Ishikawa (cell line): ENCODE measurements around the gene KNDC1.

Experiments
- CEBPB ChIP-seq: IDR thresholded peaks from 2 replicates; pipeline ENCODE4 v1.6.1; 2012
- CREB1 ChIP-seq: IDR thresholded peaks from 2 replicates; pipeline ENCODE4 v1.6.1; 2012; ENCODE audit warnings: low read depth
- EGR1 ChIP-seq: IDR thresholded peaks from 2 replicates; pipeline ENCODE4 v1.6.1; 2012
- EP300 ChIP-seq: IDR thresholded peaks from 2 replicates; pipeline ENCODE4 v1.6.1; 2012; ENCODE audit warnings: borderline replicate concordance
- FOXM1 ChIP-seq: IDR thresholded peaks from 2 replicates; pipeline ENCODE4 v1.6.1; 2012; ENCODE audit warnings: low read depth, borderline replicate concordance
- NFIC ChIP-seq: IDR thresholded peaks from 2 replicates; pipeline ENCODE4 v1.6.1; 2012
- RAD21 ChIP-seq: IDR thresholded peaks from 2 replicates; pipeline ENCODE4 v1.6.1; 2012; ENCODE audit warnings: low read depth
- TAF1 ChIP-seq: IDR thresholded peaks from 2 replicates; pipeline ENCODE4 v1.6.1; 2012; ENCODE audit warnings: low read depth, mild to moderate bottlenecking
- TCF12 ChIP-seq: IDR thresholded peaks from 2 replicates; pipeline ENCODE4 v1.6.1; 2012; ENCODE audit warnings: low read depth
- TEAD4 ChIP-seq: IDR thresholded peaks from 2 replicates; pipeline ENCODE4 v1.6.1; 2012
- YY1 ChIP-seq: IDR thresholded peaks from 2 replicates; pipeline ENCODE4 v1.6.1; 2012; ENCODE audit warnings: low read depth
- ZBTB7A ChIP-seq: IDR thresholded peaks from 2 replicates; pipeline ENCODE4 v1.6.1; 2012; ENCODE audit warnings: low read depth
- TF ChIP-seq, protein P1 (sequence below): IDR thresholded peaks from 2 replicates; pipeline ENCODE4 v1.6.1; 2012; ENCODE audit warnings: low read depth, mild to moderate bottlenecking
- TF ChIP-seq, protein P2 (sequence below): IDR thresholded peaks from 2 replicates; pipeline ENCODE4 v1.6.1; 2012
- TF ChIP-seq, protein P3 (sequence below): IDR thresholded peaks from 2 replicates; pipeline ENCODE4 v1.6.1; 2012

Gene KNDC1

DNA sequence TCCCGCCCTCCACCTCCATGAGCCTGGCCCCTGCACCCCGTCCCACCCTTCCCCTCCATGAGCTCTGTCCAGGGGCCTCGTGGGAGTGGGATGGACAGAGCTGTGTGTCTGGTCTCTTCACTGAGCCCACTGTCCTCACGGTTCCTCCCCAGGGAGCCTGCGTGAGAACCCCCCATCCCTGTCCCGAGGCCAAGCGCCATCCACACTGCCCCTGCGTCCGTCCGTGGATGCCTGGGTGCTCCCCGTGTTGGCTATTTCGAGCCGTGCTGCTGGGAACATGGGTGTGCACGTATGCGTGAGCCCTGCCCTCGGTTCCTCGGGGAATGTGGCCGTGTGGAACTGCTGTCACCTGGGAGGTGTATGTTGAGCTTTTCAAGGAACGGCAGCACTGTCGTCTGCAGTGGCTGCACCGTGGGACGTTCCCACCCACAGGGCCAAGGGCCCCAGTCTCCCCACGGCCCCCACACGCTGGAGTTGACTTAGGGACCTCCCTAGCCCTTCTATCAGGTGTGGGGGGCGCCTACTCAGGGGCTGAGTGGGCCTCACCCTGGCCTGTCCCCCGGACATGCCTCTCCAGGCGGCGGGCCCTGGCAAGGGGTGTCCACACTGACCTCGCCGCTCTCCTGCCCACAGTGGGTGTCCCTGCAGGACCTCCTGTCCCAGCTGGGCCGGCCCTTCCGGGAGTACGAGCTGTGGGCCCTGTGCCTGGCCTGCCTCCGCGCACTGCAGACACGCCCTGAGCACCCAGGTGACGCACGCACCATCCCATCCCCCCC, 28.1 kb downstream of the KNDC1 start:
- TF ChIP-seq YY1 (no peak), EGR1 (no peak), FOXM1 (no peak), TAF1 (no peak), EP300 (no peak), TCF12 (no peak), CEBPB (no peak)
- TF ChIP-seq, protein P1, sequence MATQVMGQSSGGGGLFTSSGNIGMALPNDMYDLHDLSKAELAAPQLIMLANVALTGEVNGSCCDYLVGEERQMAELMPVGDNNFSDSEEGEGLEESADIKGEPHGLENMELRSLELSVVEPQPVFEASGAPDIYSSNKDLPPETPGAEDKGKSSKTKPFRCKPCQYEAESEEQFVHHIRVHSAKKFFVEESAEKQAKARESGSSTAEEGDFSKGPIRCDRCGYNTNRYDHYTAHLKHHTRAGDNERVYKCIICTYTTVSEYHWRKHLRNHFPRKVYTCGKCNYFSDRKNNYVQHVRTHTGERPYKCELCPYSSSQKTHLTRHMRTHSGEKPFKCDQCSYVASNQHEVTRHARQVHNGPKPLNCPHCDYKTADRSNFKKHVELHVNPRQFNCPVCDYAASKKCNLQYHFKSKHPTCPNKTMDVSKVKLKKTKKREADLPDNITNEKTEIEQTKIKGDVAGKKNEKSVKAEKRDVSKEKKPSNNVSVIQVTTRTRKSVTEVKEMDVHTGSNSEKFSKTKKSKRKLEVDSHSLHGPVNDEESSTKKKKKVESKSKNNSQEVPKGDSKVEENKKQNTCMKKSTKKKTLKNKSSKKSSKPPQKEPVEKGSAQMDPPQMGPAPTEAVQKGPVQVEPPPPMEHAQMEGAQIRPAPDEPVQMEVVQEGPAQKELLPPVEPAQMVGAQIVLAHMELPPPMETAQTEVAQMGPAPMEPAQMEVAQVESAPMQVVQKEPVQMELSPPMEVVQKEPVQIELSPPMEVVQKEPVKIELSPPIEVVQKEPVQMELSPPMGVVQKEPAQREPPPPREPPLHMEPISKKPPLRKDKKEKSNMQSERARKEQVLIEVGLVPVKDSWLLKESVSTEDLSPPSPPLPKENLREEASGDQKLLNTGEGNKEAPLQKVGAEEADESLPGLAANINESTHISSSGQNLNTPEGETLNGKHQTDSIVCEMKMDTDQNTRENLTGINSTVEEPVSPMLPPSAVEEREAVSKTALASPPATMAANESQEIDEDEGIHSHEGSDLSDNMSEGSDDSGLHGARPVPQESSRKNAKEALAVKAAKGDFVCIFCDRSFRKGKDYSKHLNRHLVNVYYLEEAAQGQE, result no peak
- TF ChIP-seq, protein P2, sequence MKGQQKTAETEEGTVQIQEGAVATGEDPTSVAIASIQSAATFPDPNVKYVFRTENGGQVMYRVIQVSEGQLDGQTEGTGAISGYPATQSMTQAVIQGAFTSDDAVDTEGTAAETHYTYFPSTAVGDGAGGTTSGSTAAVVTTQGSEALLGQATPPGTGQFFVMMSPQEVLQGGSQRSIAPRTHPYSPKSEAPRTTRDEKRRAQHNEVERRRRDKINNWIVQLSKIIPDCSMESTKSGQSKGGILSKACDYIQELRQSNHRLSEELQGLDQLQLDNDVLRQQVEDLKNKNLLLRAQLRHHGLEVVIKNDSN, result no peak

DNA sequence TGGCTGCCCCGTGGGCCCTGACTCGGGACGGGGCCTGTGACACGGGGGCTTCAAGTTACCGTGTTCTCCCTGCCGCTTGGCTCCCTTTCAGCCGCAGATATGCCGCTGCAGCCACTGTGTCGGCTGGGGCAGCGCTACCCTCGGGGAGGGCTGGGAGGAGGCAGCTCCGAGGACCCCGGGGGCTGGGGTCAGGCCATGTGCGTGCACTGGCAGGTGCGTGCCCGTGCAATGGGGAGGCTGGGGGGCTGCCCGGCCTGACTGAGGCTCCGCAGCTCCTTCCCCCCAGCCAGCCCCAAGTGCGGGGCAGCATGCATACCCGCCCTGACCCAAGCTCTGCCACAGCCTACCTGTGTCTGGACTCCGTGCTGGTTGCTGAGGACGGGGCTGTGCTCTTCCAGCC, 29.2 kb downstream of the KNDC1 start:
- TF ChIP-seq CEBPB (no peak), NFIC (no peak), EP300 (no peak), TCF12 (no peak), TAF1 (no peak), RAD21 (no peak), ZBTB7A (no peak), EGR1 (no peak), TEAD4 (no peak), CREB1 (no peak), YY1 (no peak)
- TF ChIP-seq, protein P3, sequence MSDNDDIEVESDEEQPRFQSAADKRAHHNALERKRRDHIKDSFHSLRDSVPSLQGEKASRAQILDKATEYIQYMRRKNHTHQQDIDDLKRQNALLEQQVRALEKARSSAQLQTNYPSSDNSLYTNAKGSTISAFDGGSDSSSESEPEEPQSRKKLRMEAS, result no peak
- TF ChIP-seq, protein P1, result no peak

DNA sequence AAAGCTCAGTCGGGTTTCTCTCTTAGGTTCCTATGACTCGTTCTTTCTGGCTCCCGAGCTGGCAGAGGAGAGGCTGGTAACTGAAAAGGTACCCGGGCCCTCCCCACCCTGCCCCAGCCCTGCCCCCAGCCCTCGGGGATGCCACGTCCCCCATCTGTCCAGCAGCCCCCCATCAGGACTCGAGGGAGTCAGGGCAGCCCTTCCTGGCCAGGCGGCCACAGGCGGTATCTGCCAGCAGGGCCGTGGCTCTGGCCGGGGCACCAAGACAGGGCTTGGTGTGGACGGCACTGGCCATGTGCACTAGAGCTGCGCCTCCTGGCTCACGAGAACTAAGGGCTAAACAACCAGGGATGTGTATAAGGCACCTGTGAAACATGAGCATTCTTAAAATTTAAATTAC, 29.7 kb downstream of the KNDC1 start:
- TF ChIP-seq TAF1 (no peak), CREB1 (no peak), TCF12 (no peak), RAD21 (no peak), EP300 (no peak), FOXM1 (no peak), CEBPB (no peak), YY1 (no peak), NFIC (no peak), ZBTB7A (no peak)
- TF ChIP-seq, protein P2, result no peak
- TF ChIP-seq, protein P3, result no peak
- TF ChIP-seq, protein P1, result no peak

DNA sequence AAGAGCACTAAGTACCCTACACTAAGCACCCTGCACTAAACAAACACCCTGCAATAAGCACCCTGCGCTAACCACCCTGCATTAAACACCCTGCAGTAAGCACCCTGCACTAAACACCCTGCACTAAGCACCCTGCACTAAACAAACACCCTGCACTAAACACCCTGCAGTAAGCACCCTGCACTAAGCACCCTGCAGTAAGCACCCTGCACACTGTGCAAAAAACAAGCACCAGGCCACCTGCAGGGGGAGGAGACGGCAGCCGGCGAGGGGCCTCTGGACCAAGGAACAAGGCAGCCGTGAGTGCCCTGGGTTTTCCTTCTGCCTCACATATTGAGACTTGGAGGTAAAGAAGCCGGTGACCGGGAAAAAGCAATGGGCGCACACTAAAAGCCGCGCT, 30.2 kb downstream of the KNDC1 start:
- no peak for TF ChIP-seq YY1

DNA sequence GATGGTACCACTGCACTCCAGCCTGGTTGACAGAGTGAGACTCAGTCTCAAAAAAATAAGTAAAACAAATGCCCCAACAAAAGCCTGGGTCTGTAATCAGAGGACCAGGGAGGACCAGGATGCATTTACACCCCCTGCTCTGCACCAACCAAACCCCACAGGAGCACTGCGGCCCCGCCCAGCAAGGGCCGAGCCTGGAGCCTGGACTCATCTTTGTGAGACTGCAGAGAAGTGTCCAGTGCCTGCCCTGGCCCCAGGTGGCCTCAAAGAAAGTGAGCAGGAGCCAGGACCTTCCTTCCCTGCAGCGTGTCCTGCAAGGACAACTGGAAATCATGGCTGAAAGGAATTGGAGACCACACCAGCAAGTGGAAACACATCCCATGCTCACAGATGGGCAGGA, 31.6 kb downstream of the KNDC1 start:
- TF ChIP-seq TEAD4, result no peak
- no peak for TF ChIP-seq NFIC
- TF ChIP-seq ZBTB7A, result no peak
- TF ChIP-seq YY1, result no peak
- no peak for TF ChIP-seq RAD21
- no peak for TF ChIP-seq FOXM1
- TF ChIP-seq, protein P1, result no peak
- no peak for TF ChIP-seq CREB1
